Nephron progenitor cell (in vitro differentiated cells): ENCODE data around the gene OLIG2.

Experiments
- DNase-seq: peaks from one replicate; pipeline ENCODE4 v3.0.0; 2021
- H3K27ac Mint-ChIP-seq: 2 replicates; pipeline ENCODE4 v1.8.0; 2021; ENCODE audit warnings: mild to moderate bottlenecking, moderate library complexity, mixed read lengths
- H3K27me3 Mint-ChIP-seq: 2 replicates; pipeline ENCODE4 v1.8.0; 2021; ENCODE audit warnings: mild to moderate bottlenecking, low read depth, mixed read lengths; ENCODE audit not compliant: poor library complexity
- H3K36me3 Mint-ChIP-seq: 2 replicates; pipeline ENCODE4 v1.8.0; 2021; ENCODE audit warnings: low read depth, mixed read lengths
- H3K4me1 Mint-ChIP-seq: 2 replicates; pipeline ENCODE4 v1.8.0; 2021; ENCODE audit warnings: mixed read lengths
- H3K4me3 Mint-ChIP-seq: 2 replicates; pipeline ENCODE4 v1.8.0; 2021; ENCODE audit warnings: mild to moderate bottlenecking, moderate library complexity, mixed read lengths
- H3K9me3 Mint-ChIP-seq: 2 replicates; pipeline ENCODE4 v1.8.0; 2021; ENCODE audit warnings: mild to moderate bottlenecking, moderate library complexity, mixed read lengths
- CTCF ChIP-seq: fragments of 200-600 bp; sonication (generic); IDR thresholded peaks from 2 replicates; pipeline ENCODE4 v1.5.0; 2021; ENCODE audit warnings: antibody characterized with exemption

Gene OLIG2

GRCh38 chr21:33021150-33021549 lies 4.6 kb upstream of the OLIG2 start:
- peaks cover 98% of the 10 kb centered on the region for H3K27me3 Mint-ChIP-seq
- no peaks in the 10 kb centered on the region for H3K36me3 Mint-ChIP-seq
- H3K4me3 Mint-ChIP-seq = no peak overlapping the region
- no peak for TF ChIP-seq CTCF
- H3K9me3 Mint-ChIP-seq = no peaks in the 10 kb centered on the region
- no peak overlapping the region for H3K27ac Mint-ChIP-seq
- no peak for DNase-seq
- H3K4me1 Mint-ChIP-seq = peaks cover 24% of the 10 kb centered on the region

DNA sequence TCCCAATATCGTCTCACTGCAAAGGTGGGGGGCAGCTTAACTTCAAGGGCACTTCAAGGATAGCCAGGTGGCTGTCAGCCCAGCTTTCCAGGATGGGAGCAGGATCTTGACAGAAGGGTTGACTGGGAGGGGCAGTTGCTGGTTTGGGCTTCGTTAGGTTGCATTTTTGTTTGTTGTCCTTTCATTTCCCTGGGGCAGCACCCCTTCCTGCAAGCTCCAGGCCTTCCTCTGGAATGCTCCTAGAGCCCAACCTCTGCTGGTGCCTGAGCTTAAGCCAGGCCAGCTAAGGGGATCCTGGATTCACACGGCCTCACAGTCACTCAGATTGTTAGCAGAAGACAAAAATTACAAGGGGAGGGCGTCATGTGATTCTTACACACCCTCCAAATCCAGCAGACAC lies 4.1 kb upstream of the OLIG2 start:
- no peak for DNase-seq
- H3K36me3 Mint-ChIP-seq = no peaks in the 10 kb centered on the region
- H3K27ac Mint-ChIP-seq = no peak overlapping the region
- peaks cover 98% of the 10 kb centered on the region for H3K27me3 Mint-ChIP-seq
- H3K4me3 Mint-ChIP-seq = no peak overlapping the region
- H3K4me1 Mint-ChIP-seq = peaks cover 28% of the 10 kb centered on the region
- H3K9me3 Mint-ChIP-seq = no peaks in the 10 kb centered on the region
- TF ChIP-seq CTCF = no peak

DNA sequence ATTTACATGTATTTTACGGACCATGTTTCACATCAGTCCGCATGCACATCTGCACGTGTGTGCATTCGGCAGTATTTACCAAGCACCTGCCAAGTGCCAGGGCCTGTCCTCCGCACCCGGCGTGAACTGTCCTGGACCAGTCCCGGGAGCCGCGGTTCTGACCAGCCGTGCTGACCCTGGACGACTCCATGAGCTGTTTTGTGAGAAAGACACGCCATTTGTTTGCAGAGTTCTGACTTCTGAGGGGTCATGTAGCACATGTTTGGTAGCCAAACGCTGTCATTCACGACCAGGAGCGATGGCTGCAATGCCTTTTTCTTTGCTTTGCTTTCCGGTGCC lies 3.3 kb upstream of the OLIG2 start:
- peaks cover 96% of the 10 kb centered on the region for H3K27me3 Mint-ChIP-seq
- no peaks in the 10 kb centered on the region for H3K9me3 Mint-ChIP-seq
- H3K36me3 Mint-ChIP-seq = no peaks in the 10 kb centered on the region
- no peak for TF ChIP-seq CTCF
- no peak for DNase-seq
- H3K4me1 Mint-ChIP-seq = peaks cover 28% of the 10 kb centered on the region
- peak overlapping the region; percentile 73 for H3K4me3 Mint-ChIP-seq
- no peak overlapping the region for H3K27ac Mint-ChIP-seq

DNA sequence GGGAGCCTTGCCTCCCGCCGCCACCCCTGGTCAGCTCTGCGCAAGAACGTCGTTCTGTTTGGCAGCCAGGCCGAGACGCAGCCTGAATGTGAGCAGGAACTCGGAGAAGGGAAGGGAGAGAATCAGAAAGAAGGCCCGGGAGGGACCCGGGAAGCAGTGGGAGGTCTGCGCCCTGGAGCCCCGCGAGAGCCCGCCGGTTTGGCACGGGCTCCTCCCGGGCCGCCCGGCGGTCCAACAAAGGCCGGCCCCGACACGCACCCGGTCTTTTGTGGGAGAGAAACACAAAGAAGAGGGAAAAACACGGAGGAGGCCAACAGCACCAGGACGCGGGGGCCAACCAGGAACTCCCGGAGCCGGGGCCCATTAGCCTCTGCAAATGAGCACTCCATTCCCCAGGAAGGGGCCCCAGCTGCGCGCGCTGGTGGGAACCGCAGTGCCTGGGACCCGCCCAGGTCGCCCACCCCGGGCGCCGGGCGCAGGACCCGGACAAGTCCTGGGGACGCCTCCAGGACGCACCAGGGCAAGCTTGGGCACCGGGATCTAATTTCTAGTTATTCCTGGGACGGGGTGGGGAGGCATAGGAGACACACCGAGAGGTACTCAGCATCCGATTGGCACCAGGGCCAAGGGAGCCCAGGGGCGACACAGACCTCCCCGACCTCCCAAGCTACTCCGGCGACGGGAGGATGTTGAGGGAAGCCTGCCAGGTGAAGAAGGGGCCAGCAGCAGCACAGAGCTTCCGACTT lies 2.7 kb upstream of the OLIG2 start:
- Mint-ChIP-seq H3K27ac (no peak overlapping the region), H3K4me1 (peaks cover 28% of the 10 kb centered on the region), H3K36me3 (no peaks in the 10 kb centered on the region), H3K27me3 (peaks cover 95% of the 10 kb centered on the region), H3K9me3 (no peaks in the 10 kb centered on the region), H3K4me3 (peak overlapping the region; percentile 73)
- no peak for DNase-seq
- no peak for TF ChIP-seq CTCF

- H3K4me3 Mint-ChIP-seq = peak overlapping the region; percentile 25
- no peak overlapping the region for H3K27ac Mint-ChIP-seq
- DNase-seq = no peak
Observed at GRCh38 chr21:33023574-33024200, 2.0 kb upstream of the OLIG2 start.

More at GRCh38 chr21:33023574-33024200, 2.0 kb upstream of the OLIG2 start:
- Mint-ChIP-seq H3K4me1 (peaks cover 28% of the 10 kb centered on the region), H3K9me3 (no peaks in the 10 kb centered on the region), H3K27me3 (peaks cover 95% of the 10 kb centered on the region), H3K36me3 (no peaks in the 10 kb centered on the region)
- TF ChIP-seq CTCF = no peak
